Uterus (tissue), 4 donors: ENCODE measurements around the gene LILRA5. TPM values are rescaled to one million over a fixed set of nuclear protein-coding genes. Genes with fewer than 3 reads are reported as not detected.

Source experiments
- DNase-seq, 2 donors: peaks; one replicate each; pipeline ENCODE4 v3.0.0-alpha.2; 2019 to 2020
- H3K27ac ChIP-seq, 2 donors: fragments of 200-600 bp; sonication (generic); 1 replicate in 1 of 2; 2 replicates in 1 of 2; pipeline ENCODE4 v1.5.1; 2016 to 2018
- H3K27me3 ChIP-seq, 2 donors: fragments of 200-600 bp; sonication (generic); one replicate each; pipeline ENCODE4 v1.5.1; 2018 to 2019; ENCODE audit warnings: control low read depth in 1 of 2
- H3K36me3 ChIP-seq, 2 donors: fragments of 200-600 bp; sonication (generic); one replicate each; pipeline ENCODE4 v1.5.1; 2019; ENCODE audit warnings: control low read depth in 1 of 2
- H3K4me1 ChIP-seq, 2 donors: fragments of 200-600 bp; sonication (generic); one replicate each; pipeline ENCODE4 v1.5.1; 2018 to 2019; ENCODE audit warnings: control low read depth in 1 of 2
- H3K4me3 ChIP-seq, 2 donors: fragments of 200-600 bp; sonication (generic); 1 replicate in 1 of 2; 2 replicates in 1 of 2; pipeline ENCODE4 v1.5.1; 2018 to 2019; ENCODE audit warnings: mild to moderate bottlenecking in 1 of 2
- H3K9me3 ChIP-seq, 2 donors: fragments of 200-600 bp; sonication (generic); one replicate each; pipeline ENCODE4 v1.5.1; 2019; ENCODE audit warnings: control low read depth in 1 of 2
- POLR2A ChIP-seq, 2 donors: fragments of 450-650 bp; IDR thresholded peaks; one replicate each; pipeline ENCODE4 v1.6.1; 2016; ENCODE audit warnings: antibody characterized with exemption in 2 of 2, mild to moderate bottlenecking in 1 of 2, moderate library complexity in 1 of 2
- intact Hi-C: fragments of 100-400 bp; cut with DNase I; formaldehyde crosslinking; loops from one replicate; pipeline ENCODE4 v1.15.1; 2023; ENCODE audit warnings: low total_unique reads
- total RNA-seq, 4 donors: library from RNA; depleted of rRNA in 3 of 4; stranded (reverse); fragments of >200 nt in 3 of 4; gene quantifications; one replicate each; pipeline versions ENCODE4 v1.1.0 to v1.2.4, GENCODE V29; 2014 to 2023
- TF ChIP-seq, protein P1 (sequence below), 4 experiments: fragments of 200-600 bp in 2 of 4; fragments of 450-650 bp in 2 of 4; sonication (generic) in 2 of 4; IDR thresholded peaks; one replicate each; pipeline ENCODE4 v1.5.1; 2016 to 2019; ENCODE audit warnings: antibody characterized with exemption in 4 of 4, mild to moderate bottlenecking in 2 of 4, moderate library complexity in 1 of 4
- donor health status: DM: yes; HTN: yes; CAD: no.

The LILRA5 gene
- total RNA-seq, 4 donors from 2014 or later = 0.35 to 9.7 (median 2.8) TPM; not detected in 1

DNA sequence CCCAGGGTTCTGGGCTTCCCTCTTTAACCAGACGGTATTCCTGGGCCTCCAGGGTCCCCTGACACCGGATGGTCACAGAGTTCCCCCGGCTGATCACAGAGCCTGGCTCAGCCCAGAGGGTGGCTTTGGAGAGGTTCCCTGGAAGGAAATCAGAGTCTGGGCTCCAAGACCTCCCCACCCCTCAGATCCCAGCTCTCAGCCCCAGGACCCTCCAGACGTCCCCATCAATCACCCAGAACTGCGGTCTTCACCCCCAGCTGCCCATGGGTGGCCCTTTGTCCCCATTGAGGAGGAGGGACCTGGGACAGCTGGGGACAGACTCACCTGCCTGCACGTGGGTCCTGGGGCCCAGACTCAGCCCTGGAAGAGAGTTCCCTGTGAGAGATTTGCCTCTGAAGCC, 955 bp downstream of the LILRA5 start:
- intact Hi-C loops = no loop called here
- no peak for TF ChIP-seq POLR2A (IDR thresholded peaks at IDR 0.05)
- TF ChIP-seq, protein P1, sequence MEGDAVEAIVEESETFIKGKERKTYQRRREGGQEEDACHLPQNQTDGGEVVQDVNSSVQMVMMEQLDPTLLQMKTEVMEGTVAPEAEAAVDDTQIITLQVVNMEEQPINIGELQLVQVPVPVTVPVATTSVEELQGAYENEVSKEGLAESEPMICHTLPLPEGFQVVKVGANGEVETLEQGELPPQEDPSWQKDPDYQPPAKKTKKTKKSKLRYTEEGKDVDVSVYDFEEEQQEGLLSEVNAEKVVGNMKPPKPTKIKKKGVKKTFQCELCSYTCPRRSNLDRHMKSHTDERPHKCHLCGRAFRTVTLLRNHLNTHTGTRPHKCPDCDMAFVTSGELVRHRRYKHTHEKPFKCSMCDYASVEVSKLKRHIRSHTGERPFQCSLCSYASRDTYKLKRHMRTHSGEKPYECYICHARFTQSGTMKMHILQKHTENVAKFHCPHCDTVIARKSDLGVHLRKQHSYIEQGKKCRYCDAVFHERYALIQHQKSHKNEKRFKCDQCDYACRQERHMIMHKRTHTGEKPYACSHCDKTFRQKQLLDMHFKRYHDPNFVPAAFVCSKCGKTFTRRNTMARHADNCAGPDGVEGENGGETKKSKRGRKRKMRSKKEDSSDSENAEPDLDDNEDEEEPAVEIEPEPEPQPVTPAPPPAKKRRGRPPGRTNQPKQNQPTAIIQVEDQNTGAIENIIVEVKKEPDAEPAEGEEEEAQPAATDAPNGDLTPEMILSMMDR (IDR thresholded peaks at IDR 0.05) = no peak
- no peak for DNase-seq

DNA sequence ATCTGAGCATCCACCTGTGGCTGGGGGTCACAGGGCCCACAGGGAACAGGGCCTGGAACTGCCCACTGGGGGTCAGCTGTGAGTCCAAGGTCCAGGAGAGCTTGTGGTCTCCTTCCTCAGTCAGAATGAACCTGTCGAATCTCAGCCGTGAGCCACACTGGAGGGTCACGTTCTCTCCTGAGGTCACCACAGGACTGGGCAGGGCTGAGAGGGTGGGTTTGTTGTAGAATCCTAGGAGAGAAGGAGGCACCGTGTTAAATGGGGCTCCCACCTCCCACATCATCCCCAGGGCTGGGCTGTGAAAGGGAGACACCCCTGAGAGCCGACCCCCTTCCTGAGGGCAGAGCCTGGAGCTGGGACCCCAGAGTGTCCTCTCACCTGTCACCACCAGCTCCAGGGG, 1.5 kb downstream of the LILRA5 start:
- Histone ChIP-seq H3K4me1 (no peaks in the 10 kb centered on the region), H3K27me3 (no peaks in the 10 kb centered on the region), H3K9me3 (no peaks in the 10 kb centered on the region), H3K27ac (no peak overlapping the region), H3K36me3 (no peaks in the 10 kb centered on the region), H3K4me3 (no peak overlapping the region)
- no peak for DNase-seq
- TF ChIP-seq POLR2A (IDR thresholded peaks at IDR 0.05) = no peak
- TF ChIP-seq, protein P1 (IDR thresholded peaks at IDR 0.05) = no peak
- intact Hi-C loops = no loop called here

More for the DNA sequence above, 955 bp downstream of the LILRA5 start:
- H3K4me1 ChIP-seq = no peaks in the 10 kb centered on the region
- no peak overlapping the region for H3K27ac ChIP-seq
- H3K9me3 ChIP-seq = no peaks in the 10 kb centered on the region
- H3K27me3 ChIP-seq = no peaks in the 10 kb centered on the region
- H3K36me3 ChIP-seq = no peaks in the 10 kb centered on the region
- H3K4me3 ChIP-seq = no peak overlapping the region

DNA sequence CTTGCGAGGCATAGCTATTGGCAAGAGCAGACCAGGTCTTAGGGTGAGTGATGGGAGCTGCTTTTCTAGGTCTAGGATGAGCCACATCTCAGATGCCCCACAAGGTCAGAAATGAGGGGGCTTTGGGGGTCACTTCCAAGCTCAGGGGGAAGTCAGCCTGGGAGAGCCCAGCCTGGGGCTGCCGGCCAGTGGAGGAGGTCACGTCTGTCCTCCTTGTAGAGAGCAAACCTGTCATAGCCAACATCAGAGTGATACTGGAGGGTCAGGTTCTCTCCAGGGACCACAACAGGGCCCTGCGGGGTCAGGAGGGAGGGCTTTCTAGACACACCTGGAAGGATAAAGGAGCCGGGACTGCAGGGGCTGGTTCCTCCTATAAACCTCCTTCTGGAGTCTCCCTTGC, 2.4 kb downstream of the LILRA5 start:
- no peak for DNase-seq
- TF ChIP-seq POLR2A (IDR thresholded peaks at IDR 0.05) = no peak
- TF ChIP-seq, protein P1 (IDR thresholded peaks at IDR 0.05) = no peak
- Histone ChIP-seq H3K9me3 (no peaks in the 10 kb centered on the region), H3K36me3 (no peaks in the 10 kb centered on the region), H3K27me3 (no peaks in the 10 kb centered on the region), H3K27ac (no peak overlapping the region), H3K4me3 (no peak overlapping the region), H3K4me1 (no peaks in the 10 kb centered on the region)
- intact Hi-C loops = no loop called here

DNA sequence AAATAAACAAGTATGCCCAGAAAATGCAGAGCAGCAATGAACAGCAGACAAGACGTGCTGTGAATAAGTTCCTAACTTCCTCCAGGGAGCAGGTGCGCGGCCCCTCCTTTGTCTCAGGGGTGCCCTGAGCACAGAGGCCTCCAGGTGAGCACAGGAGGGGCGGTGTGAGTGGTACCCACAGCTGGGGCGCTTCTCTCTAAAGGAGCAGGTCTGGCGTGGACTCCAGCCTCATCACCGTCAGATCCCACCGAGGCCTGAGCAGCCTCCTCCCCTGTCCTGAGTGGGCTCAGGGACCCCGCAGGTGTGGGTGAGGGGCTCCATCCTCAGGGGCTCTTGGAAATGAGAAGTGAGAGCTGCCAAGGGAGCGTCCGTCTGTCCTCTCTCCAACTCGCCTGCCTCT, 3.2 kb downstream of the LILRA5 start:
- intact Hi-C loops = no loop called here
- no peak for TF ChIP-seq POLR2A (IDR thresholded peaks at IDR 0.05)
- TF ChIP-seq, protein P1 (IDR thresholded peaks at IDR 0.05) = no peak
- no peaks in the 10 kb centered on the region for H3K27me3 ChIP-seq
- no peak for DNase-seq
- no peak overlapping the region for H3K27ac ChIP-seq
- H3K9me3 ChIP-seq = no peaks in the 10 kb centered on the region
- no peak overlapping the region for H3K4me3 ChIP-seq
- H3K4me1 ChIP-seq = no peaks in the 10 kb centered on the region
- no peaks in the 10 kb centered on the region for H3K36me3 ChIP-seq

DNA sequence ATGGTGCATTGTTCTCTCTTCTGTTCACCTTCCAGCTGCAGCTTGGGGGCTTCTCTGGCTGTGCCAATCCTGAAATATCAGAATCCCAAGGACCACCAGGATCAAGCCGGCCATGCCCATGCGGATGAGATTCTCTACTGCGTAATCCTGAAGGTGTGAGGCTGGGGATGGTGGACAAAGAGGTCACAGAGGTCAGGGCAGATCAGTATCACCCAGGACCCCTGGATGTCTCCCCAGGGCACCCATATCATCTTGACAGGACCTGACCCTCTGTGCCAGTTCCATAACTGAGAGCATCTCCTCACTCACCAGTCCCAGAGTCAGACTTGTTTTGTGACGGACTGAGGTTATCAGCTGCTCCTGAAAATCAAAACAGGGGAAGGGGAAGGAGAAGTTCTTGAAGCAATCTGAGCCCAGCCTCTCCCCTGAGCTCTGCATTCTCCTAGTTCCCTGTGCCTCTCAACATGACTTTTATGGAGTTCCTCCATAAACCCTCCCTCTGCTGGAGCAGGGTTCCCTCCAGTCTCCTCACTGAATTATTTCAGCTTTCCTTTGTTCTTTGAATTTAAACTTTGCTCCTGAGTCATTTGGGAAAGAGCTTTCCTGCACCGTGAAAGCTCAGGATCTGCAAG, 5.5 kb downstream of the LILRA5 start:
- no peak for TF ChIP-seq POLR2A (IDR thresholded peaks at IDR 0.05)
- TF ChIP-seq, protein P1 (IDR thresholded peaks at IDR 0.05) = no peak
- DNase-seq = no peak
- Histone ChIP-seq H3K36me3 (no peaks in the 10 kb centered on the region), H3K9me3 (no peaks in the 10 kb centered on the region), H3K4me1 (no peaks in the 10 kb centered on the region), H3K27me3 (no peaks in the 10 kb centered on the region), H3K27ac (no peak overlapping the region), H3K4me3 (no peak overlapping the region)
- intact Hi-C loops = no loop called here
